ENCODE data around the gene SFT2D3. TPM values are rescaled to one million over a fixed set of nuclear protein-coding genes. Genes with fewer than 3 reads are reported as not detected.

Gene SFT2D3
- total RNA-seq, 1 experiment from 2014 or later: 4.1 TPM

DNA sequence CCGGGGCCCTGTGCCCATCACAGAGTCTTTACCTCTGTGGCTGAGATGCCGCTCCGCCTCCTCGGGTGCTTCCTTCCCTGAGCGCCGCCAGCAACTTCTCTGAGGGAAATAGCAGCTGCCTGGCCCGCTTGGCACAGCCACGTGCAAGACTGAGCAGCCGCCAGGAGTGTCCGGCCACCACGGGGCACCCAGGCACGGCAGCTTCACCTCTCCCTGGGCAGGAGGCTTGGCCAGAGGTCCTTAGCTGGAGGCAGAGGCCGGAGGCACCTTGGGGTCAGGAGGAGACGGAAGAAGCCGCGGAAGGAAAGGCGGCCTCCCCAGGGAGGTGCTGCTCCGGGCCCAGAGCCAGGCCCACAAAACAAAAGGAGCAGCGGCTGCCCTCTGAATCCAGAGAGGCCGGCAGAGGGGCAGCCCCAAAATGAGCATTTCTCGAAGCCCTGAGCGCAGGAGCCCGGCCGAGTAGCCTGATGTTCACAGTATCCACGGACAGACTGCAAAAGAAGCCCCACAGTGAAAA is 20.0 kb upstream of the SFT2D3 start:
- H3K27me3 Mint-ChIP-seq (ENCODE audit: insufficient read depth, unreplicated experiment): peaks cover 25% of the 10 kb centered on the region
- TF ChIP-seq, protein P1, sequence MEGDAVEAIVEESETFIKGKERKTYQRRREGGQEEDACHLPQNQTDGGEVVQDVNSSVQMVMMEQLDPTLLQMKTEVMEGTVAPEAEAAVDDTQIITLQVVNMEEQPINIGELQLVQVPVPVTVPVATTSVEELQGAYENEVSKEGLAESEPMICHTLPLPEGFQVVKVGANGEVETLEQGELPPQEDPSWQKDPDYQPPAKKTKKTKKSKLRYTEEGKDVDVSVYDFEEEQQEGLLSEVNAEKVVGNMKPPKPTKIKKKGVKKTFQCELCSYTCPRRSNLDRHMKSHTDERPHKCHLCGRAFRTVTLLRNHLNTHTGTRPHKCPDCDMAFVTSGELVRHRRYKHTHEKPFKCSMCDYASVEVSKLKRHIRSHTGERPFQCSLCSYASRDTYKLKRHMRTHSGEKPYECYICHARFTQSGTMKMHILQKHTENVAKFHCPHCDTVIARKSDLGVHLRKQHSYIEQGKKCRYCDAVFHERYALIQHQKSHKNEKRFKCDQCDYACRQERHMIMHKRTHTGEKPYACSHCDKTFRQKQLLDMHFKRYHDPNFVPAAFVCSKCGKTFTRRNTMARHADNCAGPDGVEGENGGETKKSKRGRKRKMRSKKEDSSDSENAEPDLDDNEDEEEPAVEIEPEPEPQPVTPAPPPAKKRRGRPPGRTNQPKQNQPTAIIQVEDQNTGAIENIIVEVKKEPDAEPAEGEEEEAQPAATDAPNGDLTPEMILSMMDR (IDR thresholded peaks at IDR 0.05; ENCODE audit: unreplicated experiment): no peak
- no peaks in the 10 kb centered on the region for H3K4me1 Mint-ChIP-seq (ENCODE audit: insufficient read depth, unreplicated experiment)
- no peaks in the 10 kb centered on the region for H3K9me3 Mint-ChIP-seq (ENCODE audit: unreplicated experiment)
- ChIA-PET POLR2A (interaction anchor here (1.5 kb wide), 1 partner anchor 11 kb away, joined by 3 read pairs; no protein-coding TSS in a partner anchor), CTCF (no interaction called here)
- intact Hi-C loops (cut with micrococcal nuclease): no loop called here
- DNase-seq (ENCODE audit: unreplicated experiment): no peak
- H3K4me3 Mint-ChIP-seq (ENCODE audit: unreplicated experiment): no peak overlapping the region
- BruUV-seq (replicated peaks): no TSS peak
- H3K36me3 Mint-ChIP-seq (ENCODE audit: insufficient read depth, unreplicated experiment): no peaks in the 10 kb centered on the region
- H3K27ac Mint-ChIP-seq (ENCODE audit: low read depth, unreplicated experiment): no peak overlapping the region

- POLR2A ChIA-PET: interaction anchor here (1.5 kb wide), 1 partner anchor 11 kb away, joined by 3 read pairs; no protein-coding TSS in a partner anchor
- H3K27me3 Mint-ChIP-seq (ENCODE audit: insufficient read depth, unreplicated experiment): peaks cover 17% of the 10 kb centered on the region
Measured at GRCh38 chr2:127681976-127682857, 19.1 kb upstream of the SFT2D3 start.

DNA sequence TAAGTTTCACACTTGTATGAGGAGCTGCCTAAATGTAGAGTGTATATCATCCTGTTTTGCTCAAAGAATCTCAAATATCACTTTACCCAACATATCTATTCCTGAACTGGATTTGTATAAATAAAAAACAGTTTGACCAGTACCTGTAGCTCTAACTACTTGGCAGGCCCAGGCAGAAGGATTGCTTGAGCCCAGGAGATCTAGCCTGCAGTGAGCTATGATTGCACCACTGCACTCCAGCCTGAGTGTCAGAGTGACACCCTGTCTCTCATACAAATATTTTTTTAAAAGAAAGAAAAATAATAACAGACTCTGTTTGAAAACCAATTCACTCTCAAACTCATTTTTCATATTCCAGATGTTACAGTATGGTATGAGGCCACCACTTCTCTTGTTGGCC is 18.2 kb upstream of the SFT2D3 start:
- no peak overlapping the region for H3K4me3 Mint-ChIP-seq (ENCODE audit: unreplicated experiment)
- H3K27ac Mint-ChIP-seq (ENCODE audit: low read depth, unreplicated experiment): no peak overlapping the region
- peaks cover 8% of the 10 kb centered on the region for H3K27me3 Mint-ChIP-seq (ENCODE audit: insufficient read depth, unreplicated experiment)
- ChIA-PET POLR2A (interaction anchor here (1.5 kb wide), 1 partner anchor 10 kb away, joined by 3 read pairs; no protein-coding TSS in a partner anchor), CTCF (interaction anchor here (1.2 kb wide), 1 partner anchor 34 kb away, joined by 4 read pairs; no protein-coding TSS in a partner anchor)
- H3K36me3 Mint-ChIP-seq (ENCODE audit: insufficient read depth, unreplicated experiment): no peaks in the 10 kb centered on the region
- intact Hi-C loops (cut with micrococcal nuclease): no loop called here
- no peaks in the 10 kb centered on the region for H3K9me3 Mint-ChIP-seq (ENCODE audit: unreplicated experiment)
- BruUV-seq (replicated peaks): no TSS peak
- DNase-seq (ENCODE audit: unreplicated experiment): no peak
- TF ChIP-seq, protein P1 (IDR thresholded peaks at IDR 0.05; ENCODE audit: unreplicated experiment): no peak
- H3K4me1 Mint-ChIP-seq (ENCODE audit: insufficient read depth, unreplicated experiment): no peaks in the 10 kb centered on the region

More at GRCh38 chr2:127681976-127682857, 19.1 kb upstream of the SFT2D3 start:
- no TSS peak for BruUV-seq (replicated peaks)
- Mint-ChIP-seq H3K36me3 (ENCODE audit: insufficient read depth, unreplicated experiment) (no peaks in the 10 kb centered on the region), H3K9me3 (ENCODE audit: unreplicated experiment) (no peaks in the 10 kb centered on the region), H3K4me1 (ENCODE audit: insufficient read depth, unreplicated experiment) (no peaks in the 10 kb centered on the region), H3K4me3 (ENCODE audit: unreplicated experiment) (no peak overlapping the region), H3K27ac (ENCODE audit: low read depth, unreplicated experiment) (peak overlapping the region; percentile 72)
- CTCF ChIA-PET: interaction anchor here (0.6 to 1.2 kb wide), 2 partner anchors 33 to 360 kb away, joined by 3 to 4 read pairs; no protein-coding TSS in a partner anchor
- TF ChIP-seq, protein P1 (IDR thresholded peaks at IDR 0.05; ENCODE audit: unreplicated experiment): no peak
- DNase-seq (ENCODE audit: unreplicated experiment): no peak
- intact Hi-C loops (cut with micrococcal nuclease): no loop called here

DNA sequence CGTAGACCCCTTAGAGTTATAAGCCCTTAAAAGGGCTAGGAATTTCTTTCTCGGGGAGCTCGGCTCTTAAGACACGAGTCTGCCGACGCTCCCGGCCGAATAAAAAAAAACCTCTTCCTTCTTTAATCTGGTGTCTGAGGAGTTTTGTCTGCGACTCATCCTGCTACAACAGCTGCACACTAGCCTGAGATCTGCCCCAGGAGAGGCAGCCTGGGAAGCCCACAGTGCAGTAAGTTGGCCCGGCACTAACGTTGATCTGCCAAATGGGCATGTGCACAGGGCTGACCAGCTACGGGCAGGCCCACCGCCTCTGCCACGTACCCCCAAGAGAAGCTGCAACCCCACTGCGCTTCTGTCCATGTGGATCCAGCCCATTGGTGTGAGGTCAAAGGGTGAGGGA is 17.5 kb upstream of the SFT2D3 start:
- Mint-ChIP-seq H3K27ac (ENCODE audit: low read depth, unreplicated experiment) (no peak overlapping the region), H3K27me3 (ENCODE audit: insufficient read depth, unreplicated experiment) (peaks cover 1% of the 10 kb centered on the region), H3K36me3 (ENCODE audit: insufficient read depth, unreplicated experiment) (no peaks in the 10 kb centered on the region), H3K4me3 (ENCODE audit: unreplicated experiment) (no peak overlapping the region), H3K4me1 (ENCODE audit: insufficient read depth, unreplicated experiment) (no peaks in the 10 kb centered on the region), H3K9me3 (ENCODE audit: unreplicated experiment) (no peaks in the 10 kb centered on the region)
- BruUV-seq (replicated peaks): no TSS peak
- DNase-seq (ENCODE audit: unreplicated experiment): no peak
- ChIA-PET POLR2A (no interaction called here), CTCF (interaction anchor here (0.6 kb wide), 1 partner anchor 99 kb away, joined by 3 read pairs; no protein-coding TSS in a partner anchor)
- intact Hi-C loops (cut with micrococcal nuclease): no loop called here
- TF ChIP-seq, protein P1 (IDR thresholded peaks at IDR 0.05; ENCODE audit: unreplicated experiment): no peak
